ENCODE data around the gene KRTAP4-4. TPM values are rescaled to one million over a fixed set of nuclear protein-coding genes. Genes with fewer than 3 reads are reported as not detected.
"Not testable (repeated sequence)": the region's sequence is repeated elsewhere in the genome, so short reads cannot be mapped to it uniquely, and the experiment has no call there.

KRTAP4-4 gene
- total and polyA plus RNA-seq, 9 of the 15 experiments (the other 6 are each of a cell fraction or from before 2014, with no cell fraction given), result not detected

DNA sequence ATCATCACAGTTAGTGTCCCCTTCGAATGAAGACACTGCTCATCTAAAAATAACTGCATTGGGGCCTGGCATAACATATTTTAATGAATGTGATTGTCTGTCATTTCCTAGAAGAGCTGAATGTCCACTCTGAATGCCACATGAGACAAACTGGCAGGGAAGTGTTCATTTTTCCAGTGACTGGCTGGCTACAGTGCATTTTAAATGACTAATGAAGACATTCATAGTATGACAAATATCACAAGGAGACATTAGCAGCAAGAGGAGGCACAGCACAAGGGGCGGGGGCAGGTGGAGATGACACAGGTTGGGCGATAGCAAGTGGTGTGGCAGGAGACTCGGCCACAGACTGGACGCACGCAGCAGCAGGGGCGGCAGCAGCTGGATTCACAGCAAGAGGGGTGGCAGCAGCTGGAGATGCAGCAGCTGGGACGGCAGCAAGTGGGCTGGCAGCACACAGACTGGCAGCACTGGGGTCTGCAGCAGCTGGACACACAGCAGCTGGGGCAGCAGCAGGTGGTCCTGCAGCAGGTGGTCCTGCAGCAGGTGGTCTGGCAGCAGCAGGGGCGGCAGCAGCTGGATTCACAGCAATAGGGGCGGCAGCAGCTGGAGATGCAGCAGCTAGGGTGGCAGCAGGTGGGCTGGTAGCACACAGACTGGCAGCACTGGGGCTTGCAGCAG, 11.4 kb downstream of the KRTAP4-4 start:
- H3K27me3 ChIP-seq (ENCODE audit: control insufficient read depth in 2 of 2, insufficient read depth in 2 of 2, low read length in 2 of 2); H3K4me2 ChIP-seq (ENCODE audit: insufficient read depth, low read length); ATAC-seq; H3K4me3 ChIP-seq; H3K27ac ChIP-seq (ENCODE audit: extremely low read depth, low read depth, low read length); H3K79me2 ChIP-seq (ENCODE audit: control insufficient read depth, insufficient read depth, low read length); H3K9me1 ChIP-seq (ENCODE audit: control insufficient read depth, insufficient read depth, low read length); intact Hi-C loops (cut with micrococcal nuclease); in situ Hi-C loops (cut with MboI); POLR2A ChIA-PET; H3K4me1 ChIP-seq (replicated peaks in 1 of 2; ENCODE audit: control insufficient read depth in 2 of 2, insufficient read depth in 2 of 2, low read length in 2 of 2); H4K20me1 ChIP-seq (replicated peaks; ENCODE audit: control insufficient read depth, insufficient read depth, low read length); H3K9ac ChIP-seq (ENCODE audit: insufficient read depth in 1 of 2, low read depth in 2 of 2, low read length in 2 of 2); H3K36me3 ChIP-seq (ENCODE audit: control insufficient read depth, insufficient read depth, low read length); DNase-seq (ENCODE audit: extremely low read depth in 1 of 4, low spot score in 3 of 4); CTCF ChIA-PET (ENCODE audit: low intra/inter-chr PET ratio); BruUV-seq (replicated peaks); H3K9me3 ChIP-seq (replicated peaks; ENCODE audit: control insufficient read depth, insufficient read depth, low read depth, low read length); H2AFZ ChIP-seq (ENCODE audit: low read depth, low read length); FAIRE-seq: not testable (repeated sequence)
- WGBS (ENCODE audit: insufficient coverage, low coverage, missing lambda C conversion rate), result 0% methylated on average over 9 of the region's 10 CpGs

GRCh38 chr17:41147531-41148204, 12.9 kb downstream of the KRTAP4-4 start:
- ATAC-seq (no peak), DNase-seq (ENCODE audit: extremely low read depth in 1 of 4, low spot score in 3 of 4) (no peak), FAIRE-seq (no peak)
- H3K4me3 ChIP-seq, result no peak overlapping the region
- H3K9me3 ChIP-seq (replicated peaks; ENCODE audit: control insufficient read depth, insufficient read depth, low read depth, low read length), result no peaks in the 10 kb centered on the region
- ChIA-PET CTCF (ENCODE audit: low intra/inter-chr PET ratio) (no interaction called here), POLR2A (no interaction called here)
- no peaks in the 10 kb centered on the region for H4K20me1 ChIP-seq (replicated peaks; ENCODE audit: control insufficient read depth, insufficient read depth, low read length)
- H3K27me3 ChIP-seq (ENCODE audit: control insufficient read depth in 2 of 2, insufficient read depth in 2 of 2, low read length in 2 of 2), result no peaks in the 10 kb centered on the region
- 4% methylated on average over 2 of the region's 2 CpGs for WGBS (ENCODE audit: insufficient coverage, low coverage, missing lambda C conversion rate)
- H3K36me3 ChIP-seq (ENCODE audit: control insufficient read depth, insufficient read depth, low read length), result no peaks in the 10 kb centered on the region
- no peak overlapping the region for H3K9ac ChIP-seq (ENCODE audit: insufficient read depth in 1 of 2, low read depth in 2 of 2, low read length in 2 of 2)
- H3K27ac ChIP-seq (ENCODE audit: extremely low read depth, low read depth, low read length), result no peak overlapping the region
- H3K4me2 ChIP-seq (ENCODE audit: insufficient read depth, low read length), result no peak overlapping the region
- intact Hi-C loops (cut with micrococcal nuclease) (no loop called here), in situ Hi-C loops (cut with MboI) (no loop called here)
- TF ChIP-seq ZNF184 (CRISPR knock-in tag; IDR thresholded peaks at IDR 0.05) (no peak), HNRNPK (IDR thresholded peaks at IDR 0.05; ENCODE audit: low read depth, low read length, poor library complexity, severe bottlenecking) (peak; percentile 39)
- H2AFZ ChIP-seq (ENCODE audit: low read depth, low read length), result no peak overlapping the region
- no peaks in the 10 kb centered on the region for H3K9me1 ChIP-seq (ENCODE audit: control insufficient read depth, insufficient read depth, low read length)
- no peaks in the 10 kb centered on the region for H3K79me2 ChIP-seq (ENCODE audit: control insufficient read depth, insufficient read depth, low read length)
- no peaks in the 10 kb centered on the region for H3K4me1 ChIP-seq (replicated peaks in 1 of 2; ENCODE audit: control insufficient read depth in 2 of 2, insufficient read depth in 2 of 2, low read length in 2 of 2)
- no TSS peak for BruUV-seq (replicated peaks)

Measured in K562 (cell line).